ENCODE measurements around the gene HOXC12. TPM values are rescaled to one million over a fixed set of nuclear protein-coding genes. Genes with fewer than 3 reads are reported as not detected.

Gene HOXC12
- total RNA-seq, 1 donor from 2014 or later, result not detected

- peaks cover 98% of the 10 kb centered on the region for H3K27me3 Mint-ChIP-seq (ENCODE audit: low read depth)
- DNase-seq (ENCODE audit: low read depth, low spot score), result no peak
- no peak overlapping the region for H3K27ac Mint-ChIP-seq (ENCODE audit: unreplicated experiment)
- H3K36me3 Mint-ChIP-seq (ENCODE audit: low read depth), result no peaks in the 10 kb centered on the region
- no peaks in the 10 kb centered on the region for H3K9me3 Mint-ChIP-seq
- H3K4me1 Mint-ChIP-seq, result no peaks in the 10 kb centered on the region
- TF ChIP-seq CTCF (conservative IDR thresholded peaks at IDR 0.05), result no peak
- H3K4me3 Mint-ChIP-seq, result no peak overlapping the region
Measured at GRCh38 chr12:53939141-53940108, 15.3 kb upstream of the HOXC12 start.

- Mint-ChIP-seq H3K9me3 (no peaks in the 10 kb centered on the region), H3K4me3 (no peak overlapping the region), H3K27me3 (ENCODE audit: low read depth) (peaks cover 98% of the 10 kb centered on the region), H3K36me3 (ENCODE audit: low read depth) (no peaks in the 10 kb centered on the region), H3K27ac (ENCODE audit: unreplicated experiment) (no peak overlapping the region), H3K4me1 (no peaks in the 10 kb centered on the region)
- no peak for DNase-seq (ENCODE audit: low read depth, low spot score)
- TF ChIP-seq CTCF (conservative IDR thresholded peaks at IDR 0.05), result no peak
Measured at GRCh38 chr12:53940443-53941014, 14.2 kb upstream of the HOXC12 start.

- Mint-ChIP-seq H3K9me3 (no peaks in the 10 kb centered on the region), H3K4me3 (no peak overlapping the region), H3K27ac (ENCODE audit: unreplicated experiment) (no peak overlapping the region), H3K4me1 (no peaks in the 10 kb centered on the region), H3K27me3 (ENCODE audit: low read depth) (peaks cover 98% of the 10 kb centered on the region), H3K36me3 (ENCODE audit: low read depth) (no peaks in the 10 kb centered on the region)
- DNase-seq (ENCODE audit: low read depth, low spot score), result no peak
- TF ChIP-seq CTCF (conservative IDR thresholded peaks at IDR 0.05), result no peak
Measured at GRCh38 chr12:53941187-53941586, 13.5 kb upstream of the HOXC12 start.

- Mint-ChIP-seq H3K9me3 (no peaks in the 10 kb centered on the region), H3K4me3 (no peak overlapping the region), H3K27me3 (ENCODE audit: low read depth) (peaks cover 98% of the 10 kb centered on the region), H3K36me3 (ENCODE audit: low read depth) (no peaks in the 10 kb centered on the region), H3K27ac (ENCODE audit: unreplicated experiment) (no peak overlapping the region), H3K4me1 (no peaks in the 10 kb centered on the region)
- no peak for TF ChIP-seq CTCF (conservative IDR thresholded peaks at IDR 0.05)
- no peak for DNase-seq (ENCODE audit: low read depth, low spot score)
Measured at GRCh38 chr12:53941750-53942149, 13.0 kb upstream of the HOXC12 start.

- DNase-seq (ENCODE audit: low read depth, low spot score), result no peak
- no peaks in the 10 kb centered on the region for H3K36me3 Mint-ChIP-seq (ENCODE audit: low read depth)
- H3K9me3 Mint-ChIP-seq, result no peaks in the 10 kb centered on the region
- no peaks in the 10 kb centered on the region for H3K4me1 Mint-ChIP-seq
- peaks cover 98% of the 10 kb centered on the region for H3K27me3 Mint-ChIP-seq (ENCODE audit: low read depth)
- no peak overlapping the region for H3K4me3 Mint-ChIP-seq
- no peak for TF ChIP-seq CTCF (conservative IDR thresholded peaks at IDR 0.05)
- no peak overlapping the region for H3K27ac Mint-ChIP-seq (ENCODE audit: unreplicated experiment)
Measured at GRCh38 chr12:53942467-53942997, 12.2 kb upstream of the HOXC12 start.
